Fibroblast of peridontal ligament (primary cell): Measurements from ENCODE around the gene ZMYND11.
"Not testable (repeated sequence)": the region's sequence is repeated elsewhere in the genome, so short reads cannot be mapped to it uniquely, and the experiment has no call there.

Experiments used
- DNase-seq: peaks from one replicate; pipeline ENCODE4 v3.0.0-alpha.2; 2010; ENCODE audit errors: extremely low read depth

Gene ZMYND11

DNA sequence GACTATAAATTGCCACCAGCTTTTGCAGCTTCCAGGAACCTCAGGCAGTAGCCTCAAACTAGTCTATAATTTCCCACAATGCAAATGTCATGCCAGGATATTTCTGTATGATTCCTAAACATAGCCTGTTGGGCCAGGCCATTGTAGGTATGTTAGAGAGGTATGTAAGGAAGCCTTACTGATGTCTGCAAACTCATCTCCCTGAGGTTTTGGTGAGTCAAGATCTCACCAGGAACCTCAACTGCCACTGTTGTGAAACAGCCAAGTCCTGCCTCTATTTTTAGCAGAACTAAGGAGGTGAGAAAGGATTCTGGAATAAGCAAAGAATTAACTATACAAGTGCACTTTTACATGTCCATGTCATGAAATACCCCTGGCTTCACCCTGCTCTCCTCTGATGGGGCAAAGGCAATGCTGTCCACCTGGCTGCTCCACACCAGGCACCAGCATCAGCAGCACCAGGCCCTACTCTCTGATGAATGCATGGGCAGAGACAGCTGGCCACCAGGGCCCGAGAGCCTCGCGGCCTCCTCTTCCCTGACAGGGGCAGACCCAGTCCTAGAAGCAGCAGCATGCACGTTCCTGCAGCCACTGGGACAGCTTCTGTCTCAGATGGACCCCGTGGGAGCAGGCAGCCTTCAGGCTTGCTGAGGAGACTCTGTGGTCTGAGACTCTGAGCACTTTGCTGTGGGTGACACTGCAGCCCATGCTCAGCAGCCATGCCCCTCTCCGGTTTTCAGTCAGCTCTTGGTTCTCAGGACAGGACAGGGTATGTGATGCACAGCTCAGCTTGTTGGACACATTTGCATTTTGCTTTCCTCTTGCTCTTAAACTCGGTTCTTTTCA lies 147.3 kb downstream of the ZMYND11 start:
- DNase-seq, result no peak

DNA sequence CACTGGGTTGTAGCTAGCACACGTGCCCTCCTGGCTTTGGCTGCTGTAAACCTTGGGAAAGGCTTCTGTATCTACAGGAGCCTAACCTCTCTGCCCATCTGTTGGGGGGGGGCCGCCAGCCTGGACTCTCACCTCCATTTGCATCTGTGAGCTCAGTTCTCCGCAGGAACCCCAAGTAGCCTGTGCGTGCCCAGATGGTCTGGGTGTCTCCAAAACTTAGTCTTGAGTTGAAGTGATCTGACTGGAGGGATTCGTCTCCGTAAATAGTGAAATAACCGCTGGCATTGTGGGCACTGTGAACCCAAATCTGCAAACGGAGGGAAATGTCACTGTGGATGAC lies 147.9 kb downstream of the ZMYND11 start:
- DNase-seq, result no peak

DNA sequence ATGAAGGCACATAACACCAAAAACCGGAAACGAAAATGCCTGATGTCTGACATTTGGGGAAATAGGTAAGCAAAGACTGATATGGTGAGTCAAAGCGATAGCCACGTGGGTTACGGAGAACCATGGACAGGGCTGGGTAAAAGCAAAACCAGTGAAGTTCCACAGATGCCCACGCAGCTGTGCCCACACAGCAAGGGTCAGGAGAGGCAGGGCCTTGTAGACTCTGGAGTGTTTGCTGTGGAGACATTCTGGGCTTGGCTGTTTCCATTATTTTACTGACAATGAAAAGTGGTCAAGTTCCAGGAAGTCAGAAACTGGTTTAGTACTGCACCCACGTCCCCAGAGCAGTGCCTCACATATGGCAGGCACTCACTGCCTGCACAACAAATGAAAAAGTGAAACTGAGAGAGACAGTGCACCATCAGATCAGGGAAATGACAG lies 148.7 kb downstream of the ZMYND11 start:
- no peak for DNase-seq

DNA sequence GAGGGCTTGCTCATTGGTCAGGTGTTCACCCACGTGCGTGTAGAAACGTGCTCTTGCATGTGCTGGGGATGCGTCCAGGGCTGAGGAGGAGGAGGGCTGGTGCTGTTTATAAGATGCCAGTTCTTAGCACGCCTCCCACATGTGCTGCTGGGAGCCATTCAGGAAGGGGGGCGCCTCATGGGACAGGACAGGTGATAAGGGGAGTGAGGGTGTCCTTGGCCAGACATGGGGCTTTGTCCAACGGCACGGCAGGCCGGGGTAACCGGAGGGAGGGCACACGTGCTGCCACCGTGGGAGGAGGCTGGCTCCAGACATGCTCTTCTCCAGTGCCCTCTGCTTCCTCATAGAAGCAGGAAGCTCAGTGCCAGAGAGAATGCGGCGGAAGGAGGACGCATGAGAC lies 150.0 kb downstream of the ZMYND11 start:
- DNase-seq, result no peak

DNA sequence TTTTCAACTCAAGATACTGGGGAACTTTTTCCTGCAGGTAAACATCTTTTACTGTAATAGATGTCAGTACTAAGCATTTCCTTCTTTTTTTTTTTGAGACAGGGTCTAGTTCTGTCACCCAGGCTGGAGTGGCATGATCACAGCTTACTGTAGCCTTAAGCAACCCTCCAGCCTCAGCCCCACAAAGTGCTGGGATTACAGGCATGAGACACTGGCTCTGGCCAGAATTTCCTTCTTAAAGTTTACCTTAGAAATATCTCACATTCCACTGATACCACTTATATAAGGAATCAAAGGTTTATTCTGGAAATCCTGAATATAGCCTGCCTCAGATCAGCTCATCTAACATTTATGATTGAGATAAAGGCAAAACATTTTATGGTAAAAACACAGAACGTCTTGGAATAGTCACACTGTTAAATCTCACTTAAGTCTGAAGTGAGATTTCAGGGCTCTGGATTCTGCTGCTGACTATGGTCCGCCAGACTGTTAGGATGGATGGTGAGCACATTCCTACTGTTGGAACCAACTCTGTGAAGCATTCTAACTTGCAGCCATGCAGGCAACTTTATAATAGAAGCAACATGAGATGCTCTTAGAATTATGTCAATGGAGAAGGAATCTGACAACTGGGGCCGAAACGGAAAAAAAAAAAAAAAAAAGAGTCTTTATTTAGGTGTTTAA lies 151.9 kb downstream of the ZMYND11 start:
- DNase-seq, result peak; percentile 49

DNA sequence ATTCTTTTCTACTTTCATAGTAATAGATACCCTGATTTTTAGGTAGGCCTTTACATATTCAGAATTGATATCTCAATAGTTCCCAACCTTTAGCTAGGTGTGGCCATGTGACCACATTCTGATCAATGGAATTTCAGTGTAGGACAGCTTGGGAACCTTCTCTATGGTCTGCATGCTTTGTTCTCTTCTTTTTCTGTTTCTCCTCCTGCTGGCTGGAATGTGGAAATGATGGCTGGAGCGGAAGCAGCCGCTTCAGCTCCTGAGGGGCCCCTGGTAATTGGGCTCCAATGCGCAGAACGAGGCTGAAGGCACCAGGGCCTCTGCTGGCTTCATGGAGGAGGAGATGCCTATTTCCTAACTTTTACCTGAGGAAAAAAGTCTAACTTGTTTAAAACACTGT lies 152.6 kb downstream of the ZMYND11 start:
- DNase-seq, result no peak

DNA sequence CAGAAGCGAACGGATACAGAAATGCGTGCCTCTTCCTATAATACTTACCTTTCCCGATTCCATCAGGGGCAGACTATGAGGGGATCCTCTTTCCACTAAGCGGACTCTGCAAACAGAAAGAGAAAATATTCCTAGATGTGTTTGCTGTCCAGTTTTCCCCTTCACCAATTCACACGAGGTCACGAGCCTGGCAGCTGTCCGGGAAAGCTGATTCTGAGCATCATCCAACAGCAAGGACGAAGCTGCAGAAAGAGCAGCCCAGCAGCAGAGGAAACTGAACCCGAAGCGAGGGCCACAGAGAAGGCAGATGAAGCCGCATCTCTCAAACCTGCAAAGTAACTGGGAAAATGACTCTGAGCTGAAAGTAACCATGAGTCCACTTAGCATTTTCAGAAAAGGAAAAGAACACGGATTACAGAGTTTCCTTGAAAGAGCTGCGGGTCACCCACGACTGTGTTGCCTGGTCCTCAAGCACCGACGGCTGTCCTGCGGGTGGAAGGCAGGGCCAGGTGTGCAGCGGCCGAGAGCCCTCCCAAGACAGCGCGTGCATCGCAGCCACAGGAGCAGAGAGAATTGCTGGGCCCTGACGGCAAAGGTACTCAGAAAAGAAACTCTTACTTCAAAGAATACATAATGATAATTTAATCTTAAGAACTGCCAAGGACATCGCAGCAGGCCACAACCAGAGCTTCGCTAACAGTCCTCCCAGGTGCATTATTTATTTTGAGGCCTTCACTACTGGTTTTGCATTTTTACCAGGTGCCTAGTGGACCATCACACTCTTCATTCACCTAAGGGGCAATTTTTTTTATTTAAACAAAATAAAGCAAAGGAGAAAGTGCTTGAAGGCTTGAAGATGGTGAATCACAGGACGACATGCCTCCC lies 153.3 kb downstream of the ZMYND11 start:
- no peak for DNase-seq

DNA sequence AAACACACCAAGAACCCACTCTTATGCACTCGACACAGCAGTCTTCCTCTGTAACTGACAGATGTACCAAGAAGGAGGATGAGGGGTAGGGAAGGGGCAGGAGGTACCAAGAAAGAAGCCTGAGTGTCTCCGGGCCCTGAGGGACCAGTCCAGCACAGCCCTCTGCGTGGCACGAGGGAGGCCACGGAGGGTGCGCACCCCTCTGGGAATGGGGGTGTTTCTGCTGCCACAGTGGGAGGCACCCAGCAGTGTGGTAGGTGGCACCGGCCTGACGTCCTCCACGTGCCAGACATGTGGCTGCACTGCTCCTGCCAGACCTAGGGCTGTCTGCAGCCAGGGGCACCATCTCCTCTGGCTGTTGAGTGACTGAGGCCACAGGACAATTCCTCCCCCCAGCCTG lies 154.3 kb downstream of the ZMYND11 start:
- no peak for DNase-seq

DNA sequence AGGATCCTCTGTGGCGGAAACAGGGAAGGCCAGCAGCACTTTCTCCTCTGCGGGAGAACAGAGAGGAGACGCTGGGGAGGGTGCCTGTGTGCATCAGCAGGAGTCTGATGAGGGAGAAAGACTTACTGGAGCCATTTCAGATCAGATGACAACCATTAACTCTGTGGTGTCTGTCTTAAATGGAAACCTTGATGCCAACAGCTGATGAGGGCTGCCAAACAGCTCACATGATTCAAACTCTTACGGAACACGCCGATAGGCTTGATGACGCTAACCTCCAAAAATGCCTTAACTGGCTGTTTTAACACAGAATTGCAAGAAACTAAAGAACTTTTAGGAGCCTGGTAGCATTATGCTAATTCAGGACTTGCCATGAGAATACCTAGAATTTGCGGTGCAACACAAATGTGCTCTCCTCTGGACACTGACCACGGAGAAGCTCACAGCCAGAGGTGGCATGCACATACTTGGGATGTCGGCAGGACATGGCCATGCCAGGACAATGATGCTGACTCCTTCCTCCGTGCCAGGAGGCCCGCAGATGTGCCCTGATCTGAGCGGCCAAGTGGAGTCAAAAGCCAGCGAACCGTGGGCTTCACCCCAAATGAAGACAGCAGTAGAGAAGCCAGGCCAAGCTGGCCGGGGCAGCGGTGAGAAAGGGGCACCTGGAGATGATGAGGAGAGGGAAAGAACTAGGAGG lies 154.9 kb downstream of the ZMYND11 start:
- peak; percentile 31 for DNase-seq

DNA sequence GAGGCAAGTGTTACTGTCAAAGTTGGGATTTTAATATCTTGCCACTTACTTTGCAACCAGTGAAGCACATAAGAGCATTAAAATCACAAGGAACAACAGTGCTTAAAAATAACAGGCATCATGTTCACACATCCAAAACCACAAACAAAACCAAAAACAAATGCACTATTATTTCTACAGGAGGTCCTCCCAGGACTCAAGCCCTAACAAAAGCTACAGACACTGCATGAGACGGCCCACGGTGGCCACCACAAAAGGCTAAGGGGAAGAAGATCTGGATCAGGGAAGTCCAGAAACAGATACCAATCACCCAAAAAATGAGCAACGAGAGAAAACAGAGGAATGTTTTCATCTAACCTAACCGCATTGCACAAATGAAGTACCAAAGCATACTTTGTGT lies 158.4 kb downstream of the ZMYND11 start:
- peak; percentile 24 for DNase-seq

DNA sequence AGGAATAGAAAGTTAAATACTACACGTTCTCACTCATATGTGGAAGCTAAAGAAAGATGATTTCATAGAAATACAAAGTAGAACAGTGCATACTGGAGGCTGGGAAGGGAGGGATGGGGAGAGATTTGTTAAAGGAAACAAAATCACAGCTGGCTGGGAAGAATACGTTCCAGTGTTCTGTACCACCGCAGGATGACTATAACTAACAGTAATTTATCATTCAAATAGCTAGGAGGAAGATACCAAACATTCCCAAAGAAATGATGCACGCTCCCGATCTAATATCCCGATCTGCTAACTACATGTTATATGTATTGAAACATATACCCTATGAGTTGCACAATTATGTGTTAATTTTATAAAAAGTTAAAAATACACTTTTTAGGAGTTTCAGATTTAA lies 162.3 kb downstream of the ZMYND11 start:
- peak; percentile 45 for DNase-seq

DNA sequence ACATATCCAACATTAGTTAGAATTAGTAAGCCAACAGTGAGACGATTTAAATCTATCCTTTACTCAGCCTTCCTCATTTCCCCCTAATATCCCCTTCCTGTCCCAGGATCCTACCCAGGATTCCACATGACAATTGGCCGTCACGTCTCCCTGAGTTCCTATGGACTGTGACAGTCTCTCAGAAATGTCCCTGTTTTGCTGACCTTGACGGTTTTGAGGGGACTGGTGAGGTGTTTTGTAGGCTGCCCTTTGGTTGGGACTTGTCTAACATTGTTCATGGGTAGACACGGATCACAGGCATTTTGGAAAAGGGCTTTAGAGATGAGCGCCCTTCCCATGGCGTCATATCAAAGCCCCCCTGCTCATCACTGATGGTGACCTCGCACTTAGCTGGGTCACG lies 162.8 kb downstream of the ZMYND11 start:
- DNase-seq, result no peak

DNA sequence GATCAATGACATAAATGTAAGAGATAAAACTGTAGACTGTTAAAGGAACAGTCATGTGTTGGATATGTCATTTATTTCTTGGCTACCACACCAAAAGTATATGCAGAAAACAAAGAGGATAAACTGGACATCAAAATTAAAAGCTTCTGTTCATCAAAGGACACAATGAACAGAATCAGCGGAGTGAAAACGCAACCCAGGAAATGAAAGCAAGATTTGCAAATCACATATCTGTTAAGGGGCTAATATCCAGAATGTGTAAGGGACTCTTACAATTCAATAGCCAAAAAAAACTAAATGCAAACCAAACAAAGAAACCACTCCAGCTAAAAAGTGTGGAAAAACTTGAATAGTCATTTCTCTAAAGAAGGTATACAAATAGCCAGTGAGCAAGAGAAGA lies 164.3 kb downstream of the ZMYND11 start:
- no peak for DNase-seq

DNA sequence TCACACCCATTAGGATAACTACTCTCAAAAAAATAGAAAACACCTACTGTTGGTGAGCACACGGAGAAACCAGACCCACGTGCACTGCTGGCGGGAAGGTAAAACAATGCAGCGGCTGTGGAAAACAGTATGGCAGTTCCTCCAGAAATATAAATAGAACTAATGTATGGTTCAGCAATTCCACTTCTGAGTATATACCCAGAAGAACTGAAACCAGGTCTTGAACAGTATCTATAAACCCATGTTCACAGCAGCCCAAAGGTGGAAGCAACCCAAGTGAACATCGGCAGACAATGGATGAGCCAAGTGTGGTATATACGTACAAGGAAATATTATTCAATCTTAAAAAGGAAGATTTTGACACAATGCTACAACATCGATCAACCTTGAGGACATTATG lies 164.7 kb downstream of the ZMYND11 start:
- DNase-seq, result no peak

DNA sequence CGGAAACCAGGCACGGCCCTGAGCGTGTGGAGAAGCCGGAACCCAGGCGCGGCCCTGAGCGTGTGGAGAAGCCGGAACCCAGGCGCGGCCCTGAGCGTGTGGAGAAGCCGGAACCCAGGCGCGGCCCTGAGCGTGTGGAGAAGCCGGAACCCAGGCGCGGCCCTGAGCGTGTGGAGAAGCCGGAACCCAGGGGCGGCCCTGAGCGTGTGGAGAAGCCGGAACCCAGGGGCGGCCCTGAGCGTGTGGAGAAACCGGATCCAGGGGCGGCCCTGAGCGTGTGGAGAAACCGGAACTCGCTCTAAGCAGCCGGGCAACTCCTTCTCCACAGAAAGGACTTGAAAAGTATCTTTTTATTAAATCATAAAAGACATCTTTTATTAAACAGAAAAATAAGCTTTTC lies 165.3 kb downstream of the ZMYND11 start:
- DNase-seq, result not testable (repeated sequence)

DNA sequence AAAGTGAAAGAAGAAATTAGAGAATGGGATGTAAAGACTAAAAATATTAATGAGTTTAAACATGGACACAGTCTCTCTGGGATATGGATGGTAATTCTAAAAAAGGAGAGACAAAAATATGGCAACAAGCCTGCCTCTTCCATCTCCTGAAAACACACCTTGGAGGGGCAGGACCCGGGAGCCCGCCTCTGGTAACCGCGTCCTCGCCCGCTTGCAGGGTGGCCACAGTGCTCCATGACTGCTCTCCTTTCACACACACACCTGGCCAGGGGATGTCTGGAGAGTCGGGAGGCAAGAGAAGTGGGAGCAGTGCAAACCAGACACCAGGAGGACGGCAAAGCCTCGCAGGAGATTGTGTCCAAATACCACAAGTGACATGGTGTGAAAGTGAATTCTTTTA lies 166.3 kb downstream of the ZMYND11 start:
- DNase-seq, result no peak
